Keratinocyte (primary cell): ENCODE results near the gene AATF. TPM values are rescaled to one million over a fixed set of nuclear protein-coding genes. Genes with fewer than 3 reads are reported as not detected.

Experiments
- DNase-seq: peaks from one replicate; pipeline ENCODE4 v3.0.0-alpha.2; 2011; ENCODE audit warnings: low read depth, missing footprints, low spot score
- FAIRE-seq: peaks from 2 replicates; lab custom pipeline; 2011; peaks lifted over from hg19 to GRCh38; lab: Jason Lieb, UNC
- H2AFZ ChIP-seq: 2 replicates; pipeline ENCODE4 v1.6.0; 2012; ENCODE audit warnings: low read length, control low read depth, inconsistent platforms; ENCODE audit not compliant: control insufficient read depth
- H3K27ac ChIP-seq: 2 replicates; pipeline ENCODE4 v1.5.1; 2011; ENCODE audit warnings: low read length; ENCODE audit not compliant: control insufficient read depth, insufficient read depth
- H3K27me3 ChIP-seq: 3 replicates; pipeline ENCODE4 v1.6.0; 2011; ENCODE audit warnings: low read length; ENCODE audit not compliant: control insufficient read depth, insufficient read depth; ENCODE audit errors: extremely low read depth
- H3K36me3 ChIP-seq, 2 experiments: 2 replicates in 1 of 2; 3 replicates in 1 of 2; pipeline ENCODE4 v1.5.1; 2011; ENCODE audit warnings: low read length in 2 of 2, mild to moderate bottlenecking in 1 of 2; ENCODE audit not compliant: control insufficient read depth in 2 of 2, insufficient read depth in 2 of 2; ENCODE audit errors: extremely low read depth in 1 of 2
- H3K4me1 ChIP-seq: 3 replicates; pipeline ENCODE4 v1.5.1; 2011; ENCODE audit warnings: low read length; ENCODE audit not compliant: control insufficient read depth, insufficient read depth; ENCODE audit errors: extremely low read depth
- H3K4me2 ChIP-seq: 3 replicates; pipeline ENCODE4 v1.6.0; 2011; ENCODE audit warnings: low read depth, low read length; ENCODE audit not compliant: control insufficient read depth, insufficient read depth; ENCODE audit errors: extremely low read depth
- H3K4me3 ChIP-seq, 3 experiments: fragments of 200-600 bp in 1 of 3; sonication (generic) in 1 of 3; 2 replicates in 2 of 3; 3 replicates in 1 of 3; pipeline ENCODE4 v1.5.1; 2011 to 2016; ENCODE audit warnings: low read length in 3 of 3, mild to moderate bottlenecking in 3 of 3, control low read depth in 2 of 3, inconsistent platforms in 1 of 3, low read depth in 1 of 3, mixed read lengths in 1 of 3, mixed run types in 1 of 3, moderate library complexity in 1 of 3; ENCODE audit not compliant: control insufficient read depth in 2 of 3, insufficient read depth in 2 of 3; ENCODE audit errors: extremely low read depth in 1 of 3
- H3K79me2 ChIP-seq: 2 replicates; pipeline ENCODE4 v1.6.0; 2012; ENCODE audit warnings: low read length; ENCODE audit not compliant: control insufficient read depth, insufficient read depth
- H3K9ac ChIP-seq: 3 replicates; pipeline ENCODE4 v1.6.0; 2011; ENCODE audit warnings: low read length; ENCODE audit not compliant: control insufficient read depth, insufficient read depth; ENCODE audit errors: extremely low read depth
- H3K9me1 ChIP-seq: 3 replicates; pipeline ENCODE4 v1.6.0; 2011; ENCODE audit warnings: low read length; ENCODE audit not compliant: control insufficient read depth, insufficient read depth; ENCODE audit errors: extremely low read depth
- H3K9me3 ChIP-seq: 2 replicates; pipeline ENCODE4 v1.5.1; 2012; ENCODE audit warnings: low read depth, low read length; ENCODE audit not compliant: control insufficient read depth
- H4K20me1 ChIP-seq: 3 replicates; pipeline ENCODE4 v1.6.0; 2011; ENCODE audit warnings: low read length; ENCODE audit not compliant: control insufficient read depth, insufficient read depth; ENCODE audit errors: extremely low read depth
- EZH2 ChIP-seq: IDR thresholded peaks from one replicate; pipeline ENCODE4 v1.6.1; 2012; ENCODE audit warnings: inconsistent platforms, mild to moderate bottlenecking, low read length, moderate library complexity
- dilution Hi-C: fragments of 300-500 bp; cut with MboI; formaldehyde crosslinking; loops from one replicate; pipeline ENCODE4 v1.7.0; 2020; ENCODE audit warnings: low sequenced_read_pairs; ENCODE audit not compliant: extremely low pct_ligation_motif_present
- polyA plus RNA-seq, 5 experiments: library from polyadenylated mRNA; depleted of rRNA in 3 of 5; stranded (reverse) in 3 of 5; stranded (forward) in 1 of 5; unstranded in 1 of 5; fragments of >200 nt; gene quantifications; 1 replicate in 1 of 5; 2 replicates in 3 of 5; 3 replicates in 1 of 5; pipeline versions ENCODE4 v1.2.1 to v1.2.3, GENCODE V29; 2011 to 2012; ENCODE audit warnings: missing spikeins in 2 of 5, low read depth in 1 of 5, low replicate concordance in 1 of 5
- TF ChIP-seq, protein P1 (sequence below), 3 experiments: IDR thresholded peaks in 1 of 3; conservative IDR thresholded peaks in 1 of 3; optimal IDR thresholded peaks in 1 of 3; 2 replicates in 2 of 3; 3 replicates in 1 of 3; pipeline versions ENCODE3 to v1.5.1; 2011; ENCODE audit warnings: low read length in 3 of 3, mild to moderate bottlenecking in 3 of 3, moderate library complexity in 2 of 3, control low read depth in 1 of 3, inconsistent platforms in 1 of 3; ENCODE audit not compliant: insufficient read depth in 2 of 3; ENCODE audit errors: extremely low read depth in 1 of 3

The AATF gene
- polyA plus RNA-seq, 1 donor (not counting 4 experiments of a cell fraction or from before 2014, with no cell fraction given): 30.4 TPM

DNA sequence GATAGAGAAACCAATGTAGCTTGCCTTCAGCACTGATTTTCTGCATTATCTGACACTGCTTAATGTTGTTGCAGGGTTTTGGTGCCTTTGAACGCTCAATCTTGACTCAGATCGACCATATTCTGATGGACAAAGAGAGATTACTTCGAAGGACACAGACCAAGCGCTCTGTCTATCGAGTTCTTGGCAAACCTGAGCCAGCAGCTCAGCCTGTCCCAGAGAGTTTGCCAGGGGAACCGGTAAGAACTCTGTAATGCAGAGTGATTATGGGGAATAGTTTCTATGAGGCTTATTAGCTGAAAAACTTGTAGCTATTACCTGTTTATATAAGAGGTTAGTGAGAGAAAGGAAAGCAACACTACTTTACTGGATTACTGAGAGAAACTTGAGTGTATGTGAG lies 40.4 kb downstream of the AATF start:
- Histone ChIP-seq H3K9me1 (no peaks in the 10 kb centered on the region), H3K27ac (no peak overlapping the region), H3K9me3 (no peaks in the 10 kb centered on the region), H3K4me1 (no peaks in the 10 kb centered on the region), H2AFZ (no peak overlapping the region), H3K79me2 (no peaks in the 10 kb centered on the region), H3K36me3 (peaks cover 15 to 22% of the 10 kb centered on the region in 2 experiments), H3K4me2 (no peak overlapping the region), H4K20me1 (no peaks in the 10 kb centered on the region), H3K9ac (no peak overlapping the region), H3K27me3 (no peaks in the 10 kb centered on the region), H3K4me3 (no peak overlapping the region)
- dilution Hi-C loops: no loop called here
- DNase-seq: no peak
- FAIRE-seq: no peak
- TF ChIP-seq, protein P1, sequence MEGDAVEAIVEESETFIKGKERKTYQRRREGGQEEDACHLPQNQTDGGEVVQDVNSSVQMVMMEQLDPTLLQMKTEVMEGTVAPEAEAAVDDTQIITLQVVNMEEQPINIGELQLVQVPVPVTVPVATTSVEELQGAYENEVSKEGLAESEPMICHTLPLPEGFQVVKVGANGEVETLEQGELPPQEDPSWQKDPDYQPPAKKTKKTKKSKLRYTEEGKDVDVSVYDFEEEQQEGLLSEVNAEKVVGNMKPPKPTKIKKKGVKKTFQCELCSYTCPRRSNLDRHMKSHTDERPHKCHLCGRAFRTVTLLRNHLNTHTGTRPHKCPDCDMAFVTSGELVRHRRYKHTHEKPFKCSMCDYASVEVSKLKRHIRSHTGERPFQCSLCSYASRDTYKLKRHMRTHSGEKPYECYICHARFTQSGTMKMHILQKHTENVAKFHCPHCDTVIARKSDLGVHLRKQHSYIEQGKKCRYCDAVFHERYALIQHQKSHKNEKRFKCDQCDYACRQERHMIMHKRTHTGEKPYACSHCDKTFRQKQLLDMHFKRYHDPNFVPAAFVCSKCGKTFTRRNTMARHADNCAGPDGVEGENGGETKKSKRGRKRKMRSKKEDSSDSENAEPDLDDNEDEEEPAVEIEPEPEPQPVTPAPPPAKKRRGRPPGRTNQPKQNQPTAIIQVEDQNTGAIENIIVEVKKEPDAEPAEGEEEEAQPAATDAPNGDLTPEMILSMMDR (optimal IDR thresholded peaks at IDR 0.05 in 1 of 3, IDR thresholded peaks at IDR 0.05 in 1 of 3, conservative IDR thresholded peaks at IDR 0.05 in 1 of 3; ENCODE audit: extremely low read depth in 1 of 3, insufficient read depth in 2 of 3, low read length in 3 of 3): no peak

DNA sequence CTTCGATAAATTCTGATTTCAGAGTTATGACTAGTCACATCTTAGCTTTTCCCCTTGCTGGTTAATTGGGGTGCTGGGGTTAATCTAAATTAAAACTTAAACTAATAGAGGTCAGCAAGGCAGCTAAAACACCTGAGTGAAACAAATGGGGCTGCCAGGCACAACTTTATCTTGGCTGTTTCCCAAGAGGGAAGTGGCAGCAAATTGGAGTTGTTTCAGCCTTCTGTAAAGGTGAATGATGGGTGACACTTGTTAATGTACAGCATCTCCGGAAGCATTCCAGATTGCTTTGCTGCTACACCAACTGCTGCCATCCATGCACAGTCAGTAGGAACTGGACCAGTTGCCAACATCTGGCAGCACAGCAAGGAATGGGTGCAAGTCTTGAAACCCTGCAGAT lies 43.9 kb downstream of the AATF start:
- H3K9me1 ChIP-seq: no peaks in the 10 kb centered on the region
- no peaks in the 10 kb centered on the region for H3K27me3 ChIP-seq
- DNase-seq (no peak), FAIRE-seq (no peak)
- peaks cover 21 to 22% of the 10 kb centered on the region in 2 experiments for H3K36me3 ChIP-seq
- no peak overlapping the region for H3K4me3 ChIP-seq
- H3K4me2 ChIP-seq: no peak overlapping the region
- H4K20me1 ChIP-seq: no peaks in the 10 kb centered on the region
- no peak overlapping the region for H3K9ac ChIP-seq
- no peaks in the 10 kb centered on the region for H3K79me2 ChIP-seq
- no peak overlapping the region for H3K27ac ChIP-seq
- dilution Hi-C loops: no loop called here
- no peak for TF ChIP-seq EZH2
- TF ChIP-seq, protein P1 (optimal IDR thresholded peaks at IDR 0.05 in 1 of 3, IDR thresholded peaks at IDR 0.05 in 1 of 3, conservative IDR thresholded peaks at IDR 0.05 in 1 of 3; ENCODE audit: extremely low read depth in 1 of 3, insufficient read depth in 2 of 3, low read length in 3 of 3): no peak
- no peaks in the 10 kb centered on the region for H3K4me1 ChIP-seq
- H2AFZ ChIP-seq: no peak overlapping the region
- H3K9me3 ChIP-seq: no peaks in the 10 kb centered on the region
